A673 (cell line): ENCODE measurements around the gene GPSM1. TPM values are rescaled to one million over a fixed set of nuclear protein-coding genes. Genes with fewer than 3 reads are reported as not detected.

Source experiments
- BruUV-seq: library from RNA; stranded (reverse); fragments of 400-500 nt; replicated peaks from 2 replicates; lab custom pipeline; 2021; lab: Mats Ljungman, UMichigan
- CTCF ChIA-PET: fragments of 300-600 bp; sonication (Branson Sonifier 250); formaldehyde crosslinking; loops from one replicate; lab custom pipeline; 2022; ENCODE audit warnings: antibody characterized with exemption; lab: Charles Lee
- POLR2A ChIA-PET: fragments of 300-600 bp; sonication (Branson Sonifier 250); formaldehyde crosslinking; loops from one replicate; lab custom pipeline; 2022; ENCODE audit warnings: antibody characterized with exemption; ENCODE audit not compliant: low non-redundant PET; lab: Charles Lee
- DNase-seq: peaks from one replicate; pipeline ENCODE4 v3.0.0-alpha.2; 2015; ENCODE audit warnings: low spot score
- H3K27ac ChIP-seq: fragments of 200-600 bp; sonication (generic); 2 replicates; pipeline ENCODE4 v1.5.1; 2016; ENCODE audit warnings: mixed run types, low read depth, mild to moderate bottlenecking, mixed read lengths, antibody characterized with exemption, low read length; ENCODE audit not compliant: poor library complexity, severe bottlenecking
- H3K27me3 ChIP-seq: fragments of 200-600 bp; sonication (generic); replicated peaks from 2 replicates; pipeline ENCODE4 v1.6.1; 2017; ENCODE audit warnings: mixed run types, low read depth, mild to moderate bottlenecking, mixed read lengths, antibody characterized with exemption, low read length; ENCODE audit not compliant: insufficient read depth, poor library complexity
- H3K36me3 ChIP-seq: fragments of 200-600 bp; sonication (generic); 2 replicates; pipeline ENCODE4 v1.6.1; 2016; ENCODE audit warnings: mixed run types, mild to moderate bottlenecking, mixed read lengths, antibody characterized with exemption, low read length; ENCODE audit not compliant: insufficient read depth, poor library complexity, severe bottlenecking
- H3K4me1 ChIP-seq: fragments of 200-600 bp; sonication (generic); 2 replicates; pipeline ENCODE4 v1.6.1; 2017; ENCODE audit warnings: mixed run types, mild to moderate bottlenecking, mixed read lengths, antibody characterized with exemption, low read length; ENCODE audit not compliant: insufficient read depth, poor library complexity, severe bottlenecking
- H3K4me3 ChIP-seq: fragments of 200-600 bp; sonication (generic); 2 replicates; pipeline ENCODE4 v1.5.1; 2016; ENCODE audit warnings: low read depth, mixed run types, mild to moderate bottlenecking, mixed read lengths, low read length; ENCODE audit not compliant: poor library complexity, severe bottlenecking
- H3K9me3 ChIP-seq: fragments of 200-600 bp; sonication (generic); 2 replicates; pipeline ENCODE4 v1.6.1; 2016; ENCODE audit warnings: mixed run types, low read depth, mild to moderate bottlenecking, mixed read lengths, antibody characterized with exemption, low read length; ENCODE audit not compliant: poor library complexity, severe bottlenecking
- EZH2 ChIP-seq: fragments of 200-600 bp; sonication (generic); IDR thresholded peaks from 2 replicates; pipeline ENCODE4 v1.6.1; 2017; ENCODE audit warnings: borderline replicate concordance, low read depth, mild to moderate bottlenecking, mixed read lengths, antibody characterized with exemption, low read length; ENCODE audit not compliant: poor library complexity, severe bottlenecking
- intact Hi-C: fragments of 100-400 bp; cut with micrococcal nuclease; formaldehyde crosslinking; loops from one replicate; pipeline ENCODE4 v1.10.0; 2022; ENCODE audit not compliant: unreplicated experiment
- total RNA-seq: library from RNA; stranded (reverse); gene quantifications from 2 replicates; pipeline ENCODE4 v1.2.3, GENCODE V29; 2021
- TF ChIP-seq, protein P1 (sequence below): fragments of 300-800, 200-600 bp; sonication (generic); conservative IDR thresholded peaks from 2 replicates; pipeline ENCODE4 v1.5.1; 2017; ENCODE audit warnings: low read depth, mild to moderate bottlenecking, antibody characterized with exemption, low read length, moderate library complexity, mixed read lengths

Gene GPSM1
- total RNA-seq, 1 experiment from 2014 or later, result 36.4 TPM

DNA sequence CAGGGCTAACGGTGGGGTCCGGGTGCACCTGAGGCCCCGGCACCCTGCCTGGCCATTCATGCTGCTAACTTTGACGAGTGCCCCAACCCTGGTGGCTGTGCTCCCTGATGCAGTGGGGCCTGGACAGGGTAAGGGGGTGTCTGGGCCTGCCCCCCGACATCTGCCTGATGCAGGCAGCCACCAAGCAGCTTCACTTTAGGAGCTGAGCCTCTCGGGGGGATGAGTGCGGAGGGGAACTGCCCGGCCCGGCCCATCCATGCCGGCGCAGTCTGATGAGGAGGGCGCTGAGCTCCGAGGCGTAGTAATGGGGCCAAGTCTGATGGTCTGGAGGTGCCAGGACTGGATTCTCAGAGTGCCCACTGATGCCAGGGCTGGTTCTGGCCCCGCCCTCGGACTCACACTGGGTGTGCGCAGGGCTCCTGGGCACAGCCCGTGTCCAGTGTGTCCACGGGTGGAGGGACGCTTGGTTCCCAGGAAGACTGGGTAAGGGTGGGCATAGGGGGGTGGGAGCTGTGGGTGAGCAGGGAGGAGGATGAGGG is 19.7 kb downstream of the GPSM1 start:
- intact Hi-C loops, result no loop called here
- ChIA-PET POLR2A (no interaction called here), CTCF (no interaction called here)
- H3K4me3 ChIP-seq, result no peak overlapping the region
- BruUV-seq, result no TSS peak
- no peaks in the 10 kb centered on the region for H3K9me3 ChIP-seq
- TF ChIP-seq EZH2, result no peak
- TF ChIP-seq, protein P1, sequence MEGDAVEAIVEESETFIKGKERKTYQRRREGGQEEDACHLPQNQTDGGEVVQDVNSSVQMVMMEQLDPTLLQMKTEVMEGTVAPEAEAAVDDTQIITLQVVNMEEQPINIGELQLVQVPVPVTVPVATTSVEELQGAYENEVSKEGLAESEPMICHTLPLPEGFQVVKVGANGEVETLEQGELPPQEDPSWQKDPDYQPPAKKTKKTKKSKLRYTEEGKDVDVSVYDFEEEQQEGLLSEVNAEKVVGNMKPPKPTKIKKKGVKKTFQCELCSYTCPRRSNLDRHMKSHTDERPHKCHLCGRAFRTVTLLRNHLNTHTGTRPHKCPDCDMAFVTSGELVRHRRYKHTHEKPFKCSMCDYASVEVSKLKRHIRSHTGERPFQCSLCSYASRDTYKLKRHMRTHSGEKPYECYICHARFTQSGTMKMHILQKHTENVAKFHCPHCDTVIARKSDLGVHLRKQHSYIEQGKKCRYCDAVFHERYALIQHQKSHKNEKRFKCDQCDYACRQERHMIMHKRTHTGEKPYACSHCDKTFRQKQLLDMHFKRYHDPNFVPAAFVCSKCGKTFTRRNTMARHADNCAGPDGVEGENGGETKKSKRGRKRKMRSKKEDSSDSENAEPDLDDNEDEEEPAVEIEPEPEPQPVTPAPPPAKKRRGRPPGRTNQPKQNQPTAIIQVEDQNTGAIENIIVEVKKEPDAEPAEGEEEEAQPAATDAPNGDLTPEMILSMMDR, result no peak
- H3K4me1 ChIP-seq, result peaks cover 11% of the 10 kb centered on the region
- H3K36me3 ChIP-seq, result no peaks in the 10 kb centered on the region
- no peak overlapping the region for H3K27ac ChIP-seq
- DNase-seq, result no peak
- H3K27me3 ChIP-seq, result no peaks in the 10 kb centered on the region

DNA sequence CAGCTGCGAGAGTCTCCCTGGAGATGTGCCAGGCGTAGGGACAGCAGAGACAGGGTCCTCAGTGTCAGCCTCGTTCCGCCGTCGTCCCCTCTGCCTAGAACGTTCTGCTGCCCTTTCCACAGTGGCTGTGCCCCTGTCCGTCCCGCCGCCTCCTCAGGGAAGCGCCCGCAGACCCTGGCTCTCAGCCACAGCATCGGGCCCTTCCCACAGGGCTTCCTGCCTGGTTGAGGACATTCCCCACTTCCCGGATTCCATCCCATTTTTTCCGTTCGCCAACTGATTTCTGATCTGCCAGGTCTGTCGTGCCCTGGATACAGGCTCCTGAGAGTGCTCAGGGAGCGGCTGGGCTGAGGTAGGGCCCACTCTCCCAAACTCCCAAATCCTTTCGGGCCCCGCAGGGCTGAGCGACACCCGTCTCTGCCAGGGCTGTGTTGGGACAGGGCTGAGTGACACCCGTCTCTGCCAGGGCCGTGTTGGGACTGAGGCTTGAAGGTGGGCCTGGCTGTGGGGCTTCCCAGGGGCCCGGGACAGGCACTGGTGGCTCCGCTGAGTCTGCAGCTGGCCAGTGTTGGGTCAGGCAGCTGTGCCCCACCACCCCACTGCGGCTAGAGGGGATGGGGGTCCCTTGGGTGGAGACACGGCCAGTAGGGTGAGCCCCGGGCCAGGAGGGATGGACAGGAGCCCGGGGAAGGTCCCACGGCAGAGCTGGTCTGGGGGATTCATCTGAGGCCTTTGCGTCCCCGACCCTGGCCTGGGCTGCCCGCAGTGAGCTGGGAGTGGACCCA is 20.3 kb downstream of the GPSM1 start:
- no peaks in the 10 kb centered on the region for H3K27me3 ChIP-seq
- H3K9me3 ChIP-seq, result no peaks in the 10 kb centered on the region
- CTCF ChIA-PET, result no interaction called here
- H3K27ac ChIP-seq, result no peak overlapping the region
- POLR2A ChIA-PET, result no interaction called here
- no peaks in the 10 kb centered on the region for H3K36me3 ChIP-seq
- DNase-seq, result no peak
- intact Hi-C loops, result no loop called here
- TF ChIP-seq EZH2, result no peak
- TF ChIP-seq, protein P1, result no peak
- no peak overlapping the region for H3K4me3 ChIP-seq
- BruUV-seq, result no TSS peak
- H3K4me1 ChIP-seq, result peaks cover 4% of the 10 kb centered on the region

DNA sequence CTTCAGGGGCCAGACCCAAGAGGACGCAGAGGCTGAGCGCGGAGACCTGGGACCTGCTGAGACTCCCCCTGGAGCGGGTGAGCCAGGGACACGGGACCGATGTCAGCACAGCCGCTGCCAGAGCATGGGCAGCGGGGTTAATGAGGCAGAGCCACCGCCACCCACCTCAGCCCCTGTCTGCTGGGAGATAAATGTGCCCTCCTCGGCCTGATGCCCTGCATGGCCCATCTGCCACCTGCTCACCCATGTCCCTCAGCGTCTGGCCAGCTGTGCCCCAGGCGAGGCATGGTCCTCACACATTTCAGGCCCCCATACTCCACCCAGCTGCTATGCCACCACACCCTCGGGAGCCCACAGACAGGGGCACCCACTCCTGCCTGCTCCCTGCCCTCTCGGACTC is 21.4 kb downstream of the GPSM1 start:
- Histone ChIP-seq H3K36me3 (no peaks in the 10 kb centered on the region), H3K9me3 (no peaks in the 10 kb centered on the region), H3K4me3 (no peak overlapping the region), H3K27ac (no peak overlapping the region), H3K27me3 (no peaks in the 10 kb centered on the region), H3K4me1 (no peaks in the 10 kb centered on the region)
- no peak for TF ChIP-seq EZH2
- TF ChIP-seq, protein P1, result no peak
- DNase-seq, result no peak
- intact Hi-C loops, result no loop called here
- no TSS peak for BruUV-seq
- POLR2A ChIA-PET, result no interaction called here
- CTCF ChIA-PET, result no interaction called here
